K562 (cell line): Measurements from ENCODE around the gene PPM1F. TPM values are rescaled to one million over a fixed set of nuclear protein-coding genes. Genes with fewer than 3 reads are reported as not detected.

ENCODE experiments used
- ATAC-seq: fragments of 200-7000 bp; cut with Tn5 transposase; 3 replicates; pipeline ENCODE4 v1.9.1; 2020; ENCODE audit warnings: moderate library complexity
- BruUV-seq: library from RNA; stranded (reverse); fragments of 400-500 nt; replicated peaks from 2 replicates; lab custom pipeline; 2021; lab: Mats Ljungman, UMichigan
- CTCF ChIA-PET: fragments of 300-600 bp; formaldehyde crosslinking; extraction: SDS; loops from one replicate; lab custom pipeline; 2021; ENCODE audit warnings: low intra/inter-chr PET ratio; lab: Yijun Ruan, JAX
- POLR2A ChIA-PET: fragments of 300-600, 350-650 bp; sonication (Branson Sonifier 250); formaldehyde crosslinking; extraction: SDS; loops from one replicate; lab custom pipeline; 2021; ENCODE audit warnings: antibody characterized with exemption, inconsistent platforms; lab: Yijun Ruan, JAX
- DNase-seq, 4 experiments: peaks; one replicate each; pipeline versions ENCODE4 v3.0.0 to v3.0.0-alpha.2; 2011 to 2018; ENCODE audit warnings: low spot score in 3 of 4, mixed read lengths in 3 of 4; ENCODE audit errors: extremely low read depth in 1 of 4
- FAIRE-seq: peaks from 2 replicates; lab custom pipeline; 2011; peaks lifted over from hg19 to GRCh38; lab: Jason Lieb, UNC
- H2AFZ ChIP-seq: 2 replicates; pipeline ENCODE4 v1.6.0; 2011; ENCODE audit warnings: low read depth, low read length, control low read depth, inconsistent platforms
- H3K27ac ChIP-seq: fragments of 200-600 bp; 3 replicates; pipeline ENCODE4 v1.8.0; 2011; ENCODE audit warnings: low read depth, mild to moderate bottlenecking, control low read depth, inconsistent platforms, low read length, moderate library complexity, mixed read lengths; ENCODE audit errors: extremely low read depth
- H3K27me3 ChIP-seq, 2 experiments: fragments of 300-600 bp in 1 of 2; 2 replicates in 1 of 2; 3 replicates in 1 of 2; pipeline versions ENCODE4 v1.6.0 to v1.8.0; 2011; ENCODE audit warnings: inconsistent platforms in 2 of 2, low read length in 2 of 2, mild to moderate bottlenecking in 1 of 2, mixed read lengths in 1 of 2, moderate library complexity in 1 of 2; ENCODE audit not compliant: control insufficient read depth in 2 of 2, insufficient read depth in 2 of 2
- H3K36me3 ChIP-seq: fragments of 300-600 bp; 3 replicates; pipeline ENCODE4 v1.8.0; 2011; ENCODE audit warnings: mild to moderate bottlenecking, low read length, inconsistent platforms; ENCODE audit not compliant: control insufficient read depth, insufficient read depth
- H3K4me1 ChIP-seq, 2 experiments: fragments of 200-600 bp in 1 of 2; replicated peaks in 1 of 2; 2 replicates in 1 of 2; 3 replicates in 1 of 2; pipeline versions ENCODE4 v1.5.1 to v1.8.0; 2011; ENCODE audit warnings: inconsistent platforms in 2 of 2, low read length in 2 of 2, mild to moderate bottlenecking in 1 of 2, mixed read lengths in 1 of 2, moderate library complexity in 1 of 2; ENCODE audit not compliant: control insufficient read depth in 2 of 2, insufficient read depth in 2 of 2
- H3K4me2 ChIP-seq: 2 replicates; pipeline ENCODE4 v1.6.1; 2011; ENCODE audit warnings: low read length, control low read depth, inconsistent platforms, mixed read lengths; ENCODE audit not compliant: insufficient read depth
- H3K4me3 ChIP-seq: fragments of 200-600 bp; sonication (generic), shearing (Covaris generic); 2 replicates; pipeline ENCODE4 v1.5.1; 2016; ENCODE audit warnings: control low read depth, inconsistent platforms
- H3K79me2 ChIP-seq: fragments of 200-600 bp; 3 replicates; pipeline ENCODE4 v1.8.0; 2011; ENCODE audit warnings: low read length, inconsistent platforms; ENCODE audit not compliant: control insufficient read depth, insufficient read depth
- H3K9ac ChIP-seq, 2 experiments: 2 replicates each; pipeline versions ENCODE4 v1.6.0 to v1.6.1; 2011; ENCODE audit warnings: low read depth in 2 of 2, low read length in 2 of 2, control low read depth in 1 of 2, inconsistent platforms in 1 of 2, mild to moderate bottlenecking in 1 of 2, mixed read lengths in 1 of 2; ENCODE audit not compliant: insufficient read depth in 1 of 2
- H3K9me1 ChIP-seq: one replicate; pipeline ENCODE4 v1.6.0; 2011; ENCODE audit warnings: inconsistent platforms, mild to moderate bottlenecking, low read length, moderate library complexity; ENCODE audit not compliant: control insufficient read depth, insufficient read depth
- H3K9me3 ChIP-seq: replicated peaks from 2 replicates; pipeline ENCODE4 v1.5.1; 2011; ENCODE audit warnings: low read depth, low read length, inconsistent platforms; ENCODE audit not compliant: control insufficient read depth, insufficient read depth
- H4K20me1 ChIP-seq: replicated peaks from 2 replicates; pipeline ENCODE4 v1.6.1; 2011; ENCODE audit warnings: low read length, inconsistent platforms, mixed read lengths; ENCODE audit not compliant: control insufficient read depth, insufficient read depth
- ARID1B ChIP-seq: fragments of 450-650 bp; IDR thresholded peaks from 2 replicates; pipeline ENCODE4 v1.6.1; 2016; ENCODE audit warnings: antibody characterized with exemption, mild to moderate bottlenecking, inconsistent platforms
- RCOR1 ChIP-seq, 2 experiments: IDR thresholded peaks; 2 replicates each; pipeline ENCODE4 v1.6.1; 2012; ENCODE audit warnings: low read depth in 2 of 2, low read length in 2 of 2, borderline replicate concordance in 1 of 2, improper control_type of control experiment in 1 of 2
- SP2 ChIP-seq: IDR thresholded peaks from 2 replicates; pipeline ENCODE4 v1.6.1; 2011; ENCODE audit warnings: mild to moderate bottlenecking, low read depth, low read length, moderate library complexity; ENCODE audit not compliant: poor library complexity, severe bottlenecking; ENCODE audit errors: extremely low read depth
- SPI1 ChIP-seq: IDR thresholded peaks from 2 replicates; pipeline ENCODE4 v1.6.1; 2011; ENCODE audit warnings: low read depth, low read length, control low read depth, borderline replicate concordance
- U2AF1 ChIP-seq: fragments of 200-400 bp; formaldehyde crosslinking; optimal IDR thresholded peaks from 2 replicates; pipeline ENCODE3; 2017; ENCODE audit warnings: mild to moderate bottlenecking, low read depth, low read length, moderate library complexity
- WGBS: fragments of 100-300 bp; shearing (Covaris generic); methylation state at CpG from one replicate; pipeline ENCODE4 v1.1.6; 2016; ENCODE audit warnings: low coverage, mixed read lengths; ENCODE audit not compliant: insufficient coverage; ENCODE audit errors: missing lambda C conversion rate; 5-methylcytosine and 5-hydroxymethylcytosine counted together
- in situ Hi-C: fragments of 300-500 bp; cut with MboI; formaldehyde crosslinking; loops from 4 replicates; pipeline ENCODE4 v1.15.0; 2018; ENCODE audit warnings: inconsistent platforms, mixed read lengths
- intact Hi-C: fragments of 100-400 bp; cut with micrococcal nuclease; formaldehyde crosslinking; loops from 2 replicates; pipeline ENCODE4 v1.14.2; 2022
- polyA plus RNA-seq, 8 experiments: library from polyadenylated mRNA; depleted of rRNA in 4 of 8; stranded (reverse) in 5 of 8; unstranded in 3 of 8; fragments of >200 nt; fragmentation: Nextera tagmentation in 2 of 8; fragmentation: Illumina TruSeq in 1 of 8; extraction: Ambion mirVana in 2 of 8; extraction: Trizol in 1 of 8; gene quantifications; 2 replicates each; pipeline versions ENCODE4 v1.2.1 to v1.2.3, GENCODE V29; 2011 to 2014; ENCODE audit warnings: inconsistent platforms in 1 of 8, missing spikeins in 1 of 8
- total RNA-seq, 7 experiments: library from RNA; depleted of rRNA in 6 of 7; stranded (reverse); fragments of >200 nt in 6 of 7; fragmentation: Illumina TruSeq in 2 of 7; extraction: Trizol in 2 of 7; gene quantifications; 2 replicates each; pipeline versions ENCODE4 v1.2.1 to v1.2.3, GENCODE V29; 2011 to 2021; ENCODE audit warnings: low replicate concordance in 1 of 7

Gene PPM1F
- total and polyA plus RNA-seq, 9 of the 15 experiments (the other 6 are each of a cell fraction or from before 2014, with no cell fraction given) = 2.1 to 159 (median 64.0) TPM

DNA sequence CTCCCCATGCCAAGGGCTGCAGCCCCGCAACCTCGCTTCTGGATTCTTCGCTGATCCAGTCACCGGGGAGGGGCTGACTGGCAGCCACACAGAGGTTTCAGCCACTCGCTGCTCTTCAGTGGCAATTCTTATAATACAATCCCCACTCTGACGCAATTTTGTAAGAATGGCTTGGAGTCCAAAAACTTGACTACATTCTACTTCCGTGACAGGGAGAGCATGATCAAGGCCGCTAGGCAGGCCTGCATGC is 14.9 kb downstream of the PPM1F start:
- H3K36me3 ChIP-seq = peaks cover 83% of the 10 kb centered on the region
- peak overlapping the region; percentile 45; the same call in 1 of the 2 replicates for H3K4me3 ChIP-seq
- H4K20me1 ChIP-seq = peaks cover 7% of the 10 kb centered on the region; the same call in 1 of the 2 replicates
- H3K9me3 ChIP-seq = no peaks in the 10 kb centered on the region
- peak overlapping the region; percentile 96 for H2AFZ ChIP-seq
- H3K9ac ChIP-seq = peak overlapping the region; percentile 85 to 92
- intact Hi-C loops = loop anchor here (1.0 to 5.0 kb wide), 11 partner anchors 15 to 277 kb away; partner anchors contain the start of genes MAPK1, PPIL2, PPM1F and TOP3B
- no peak for TF ChIP-seq ARID1B
- peak overlapping the region; percentile 85; the same call in 2 of the 3 replicates for H3K27ac ChIP-seq
- no TSS peak for BruUV-seq
- DNase-seq = no peak
- H3K4me2 ChIP-seq = peak overlapping the region; percentile 94
- peaks cover 4% of the 10 kb centered on the region; the same call in 1 of the 3 replicates for H3K79me2 ChIP-seq
- H3K9me1 ChIP-seq = peaks cover 8% of the 10 kb centered on the region
- H3K27me3 ChIP-seq = no peaks in the 10 kb centered on the region
- POLR2A ChIA-PET = interaction anchor here (0.6 to 49.7 kb wide), 39 partner anchors 4 to 1070 kb away, joined by 3 to 1041 read pairs (median 4); partner anchors contain the start of genes MAPK1, PPIL2, PPM1F and SDF2L1
- CTCF ChIA-PET = interaction anchor here (0.5 to 9.2 kb wide), 22 partner anchors 8 to 1556 kb away, joined by 3 to 609 read pairs (median 4); partner anchors contain the start of genes MAPK1, PPIL2, PPM1F and SDF2L1
- peaks cover 12 to 55% of the 10 kb centered on the region in 2 experiments for H3K4me1 ChIP-seq
- FAIRE-seq = no peak
- 57% methylated on average over 8 of the region's 8 CpGs for WGBS
- in situ Hi-C loops = loop anchor here (25.0 kb wide), 3 partner anchors 400 to 800 kb away; partner anchors contain the start of gene HIC2
- ATAC-seq = no peak

DNA sequence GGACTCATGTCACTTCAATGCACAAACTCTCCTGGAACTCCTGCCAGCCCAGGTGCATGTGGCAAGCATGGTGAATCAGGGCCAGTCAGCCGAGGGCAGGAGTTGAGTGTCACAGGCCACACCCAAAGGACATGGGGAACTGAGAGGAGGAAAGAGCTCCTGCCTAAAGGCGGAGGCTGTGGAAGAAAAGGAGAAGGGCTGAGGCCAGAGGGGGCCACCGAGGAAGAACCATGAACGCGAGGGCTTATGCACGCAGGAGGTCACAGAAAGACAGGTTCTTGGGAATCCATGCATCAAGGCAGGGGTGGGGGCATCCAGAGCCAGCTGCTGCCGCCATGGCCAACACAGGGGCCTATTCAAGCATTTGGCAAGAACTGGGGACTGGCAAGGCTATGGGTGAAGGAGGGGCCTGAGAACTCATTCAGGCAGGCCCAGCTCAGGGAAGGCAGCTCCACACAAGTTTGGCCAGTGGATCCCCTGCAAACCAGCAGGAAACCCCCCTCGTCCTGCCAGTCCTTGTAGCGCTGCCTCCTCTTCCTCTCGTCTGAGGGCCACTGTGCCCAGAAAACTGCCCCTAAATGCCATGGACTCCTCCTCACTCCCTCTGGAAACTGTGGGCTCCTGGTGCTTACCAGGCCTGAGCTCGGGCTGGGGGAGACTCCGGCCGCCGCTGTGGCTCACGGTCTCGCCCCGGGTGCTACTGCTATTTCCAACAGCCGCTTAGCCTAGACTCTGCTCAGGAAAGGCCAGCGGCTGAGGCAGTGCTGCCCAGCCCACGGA is 15.4 kb downstream of the PPM1F start:
- DNase-seq = no peak
- intact Hi-C loops = loop anchor here (5.0 kb wide), 2 partner anchors 45 to 110 kb away; partner anchors contain the start of gene TOP3B
- WGBS = 90% methylated on average over 20 of the region's 20 CpGs

More for the DNA sequence above, 15.4 kb downstream of the PPM1F start:
- in situ Hi-C loops = loop anchor here (25.0 kb wide), 3 partner anchors 400 to 800 kb away; partner anchors contain the start of gene HIC2
- Histone ChIP-seq H3K9me3 (no peaks in the 10 kb centered on the region), H3K79me2 (peaks cover 4% of the 10 kb centered on the region; the same call in 1 of the 3 replicates), H3K4me1 (peaks cover 12 to 50% of the 10 kb centered on the region in 2 experiments), H3K27ac (peak overlapping the region; percentile 85; the same call in 1 of the 3 replicates), H2AFZ (peak overlapping the region; percentile 96), H4K20me1 (peaks cover 3% of the 10 kb centered on the region; the same call in 1 of the 2 replicates), H3K27me3 (no peaks in the 10 kb centered on the region), H3K36me3 (peaks cover 83% of the 10 kb centered on the region), H3K9me1 (peaks cover 8% of the 10 kb centered on the region), H3K4me3 (no peak overlapping the region), H3K4me2 (peak overlapping the region; percentile 94), H3K9ac (peak overlapping the region; percentile 85 to 92; a peak in 3 of 4 replicates)
- ATAC-seq = no peak; the same call in 2 of the 3 replicates
- FAIRE-seq = no peak
- ChIA-PET CTCF (interaction anchor here (0.5 to 9.2 kb wide), 21 partner anchors 7 to 1555 kb away, joined by 3 to 609 read pairs (median 4); partner anchors contain the start of genes MAPK1, PPIL2, PPM1F and SDF2L1), POLR2A (interaction anchor here (0.5 to 49.7 kb wide), 39 partner anchors 4 to 966 kb away, joined by 3 to 1041 read pairs (median 4); partner anchors contain the start of genes MAPK1, PPIL2, PPM1F and SDF2L1)
- BruUV-seq = no TSS peak
- peak in 1 of 2 experiments; percentile 65; a peak in 1 of 4 replicates for TF ChIP-seq RCOR1 (IDR thresholded peaks at IDR 0.05; ENCODE audit: borderline replicate concordance in 1 of 2, low read depth in 2 of 2, low read length in 2 of 2)
- TF ChIP-seq SP2 = peak; percentile 21
- TF ChIP-seq SPI1 = 0 out of 2 replicates have a peak, but pooled peaks have one; percentile 37
- no peak for TF ChIP-seq U2AF1
